K562 (cell line): ENCODE measurements around the gene ANXA4. TPM values are rescaled to one million over a fixed set of nuclear protein-coding genes. Genes with fewer than 3 reads are reported as not detected.

Experiments
- BCLAF1 ChIP-seq, 2 experiments: fragments of 450-650 bp in 1 of 2; IDR thresholded peaks; 2 replicates each; pipeline ENCODE4 v1.6.1; 2011 to 2017; ENCODE audit warnings: low read depth in 2 of 2, antibody characterized with exemption in 1 of 2, borderline replicate concordance in 1 of 2, low read length in 1 of 2, mild to moderate bottlenecking in 1 of 2, mixed read lengths in 1 of 2; ENCODE audit not compliant: control insufficient read depth in 1 of 2
- CBFA2T2 ChIP-seq: fragments of 450-650 bp; conservative IDR thresholded peaks from 2 replicates; pipeline ENCODE4 v1.6.1; 2017; ENCODE audit warnings: mild to moderate bottlenecking
- DNMT1 ChIP-seq: fragments of 450-650 bp; IDR thresholded peaks from 2 replicates; pipeline ENCODE4 v1.6.1; 2016; ENCODE audit warnings: antibody characterized with exemption, mild to moderate bottlenecking
- ELF4 ChIP-seq: fragments of 450-650 bp; formaldehyde crosslinking; IDR thresholded peaks from 2 replicates; pipeline ENCODE4 v1.4.0; 2022; ENCODE audit warnings: missing genetic modification characterization
- HOXB6 ChIP-seq: fragments of 250-450 bp; sonication (Bioruptor Pico); IDR thresholded peaks from 2 replicates; pipeline ENCODE4 v1.5.1; 2022; ENCODE audit warnings: mild to moderate bottlenecking, borderline replicate concordance
- LEF1 ChIP-seq: fragments of 450-650 bp; IDR thresholded peaks from 2 replicates; pipeline ENCODE4 v1.6.1; 2016; ENCODE audit warnings: mild to moderate bottlenecking
- POLR2AphosphoS5 ChIP-seq: IDR thresholded peaks from 2 replicates; pipeline ENCODE4 v1.6.1; 2011; ENCODE audit warnings: mild to moderate bottlenecking, low read depth, low read length, moderate library complexity; ENCODE audit not compliant: control insufficient read depth, insufficient read depth
- SETDB1 ChIP-seq: IDR thresholded peaks from one replicate; pipeline ENCODE4 v1.6.1; 2012; ENCODE audit warnings: low read length, control low read depth, inconsistent platforms
- SMAD3 ChIP-seq: fragments of 450-650 bp; formaldehyde crosslinking; conservative IDR thresholded peaks from 2 replicates; pipeline ENCODE4 v1.4.0; 2020; ENCODE audit warnings: mild to moderate bottlenecking
- SOX6 ChIP-seq: fragments of 450-650 bp; IDR thresholded peaks from 2 replicates; pipeline ENCODE4 v1.6.1; 2014; ENCODE audit warnings: mild to moderate bottlenecking
- SREBF2 ChIP-seq: sonication (generic); formaldehyde crosslinking; IDR thresholded peaks from 2 replicates; pipeline ENCODE4 v1.4.0; 2020; ENCODE audit warnings: mild to moderate bottlenecking, missing genetic modification reagents
- STAG1 ChIP-seq: sonication (generic); formaldehyde crosslinking; IDR thresholded peaks from 2 replicates; pipeline ENCODE4 v1.5.0; 2020; ENCODE audit warnings: missing genetic modification reagents, borderline replicate concordance
- ZNF121 ChIP-seq: sonication (generic); formaldehyde crosslinking; conservative IDR thresholded peaks from 2 replicates; pipeline ENCODE4 v1.8.0; 2022; ENCODE audit warnings: missing genetic modification reagents
- ZNF263 ChIP-seq: sonication (generic); formaldehyde crosslinking; IDR thresholded peaks from 2 replicates; pipeline ENCODE4 v1.8.0; 2022; ENCODE audit warnings: mild to moderate bottlenecking, missing genetic modification reagents, borderline replicate concordance
- ZNF3 ChIP-seq: fragments of 250-450 bp; sonication (Bioruptor Pico); IDR thresholded peaks from 2 replicates; pipeline ENCODE4 v1.5.0; 2021; ENCODE audit warnings: mild to moderate bottlenecking, moderate library complexity
- ZNF384 ChIP-seq: IDR thresholded peaks from 2 replicates; pipeline ENCODE4 v1.6.1; 2012; ENCODE audit warnings: low read depth, low read length, improper control_type of control experiment
- polyA plus RNA-seq, 8 experiments: library from polyadenylated mRNA; depleted of rRNA in 4 of 8; stranded (reverse) in 5 of 8; unstranded in 3 of 8; fragments of >200 nt; fragmentation: Nextera tagmentation in 2 of 8; fragmentation: Illumina TruSeq in 1 of 8; extraction: Ambion mirVana in 2 of 8; extraction: Trizol in 1 of 8; gene quantifications; 2 replicates each; pipeline versions ENCODE4 v1.2.1 to v1.2.3, GENCODE V29; 2011 to 2014; ENCODE audit warnings: inconsistent platforms in 1 of 8, missing spikeins in 1 of 8
- total RNA-seq, 7 experiments: library from RNA; depleted of rRNA in 6 of 7; stranded (reverse); fragments of >200 nt in 6 of 7; fragmentation: Illumina TruSeq in 2 of 7; extraction: Trizol in 2 of 7; gene quantifications; 2 replicates each; pipeline versions ENCODE4 v1.2.1 to v1.2.3, GENCODE V29; 2011 to 2021; ENCODE audit warnings: low replicate concordance in 1 of 7
- TF ChIP-seq, protein P1 (sequence below): sonication (generic); formaldehyde crosslinking; IDR thresholded peaks from 2 replicates; pipeline ENCODE4 v1.8.0; 2023; ENCODE audit warnings: mild to moderate bottlenecking, missing genetic modification reagents
- TF ChIP-seq, protein P2 (sequence below): sonication (generic); formaldehyde crosslinking; IDR thresholded peaks from 2 replicates; pipeline ENCODE4 v1.8.0; 2022; ENCODE audit warnings: mild to moderate bottlenecking, missing genetic modification reagents
- TF ChIP-seq, protein P3 (sequence below): fragments of 250-450 bp; sonication (Bioruptor Pico); IDR thresholded peaks from 2 replicates; pipeline ENCODE4 v1.5.0; 2021; ENCODE audit warnings: mild to moderate bottlenecking, moderate library complexity

Gene ANXA4
- total and polyA plus RNA-seq, 9 of the 15 experiments (the other 6 are each of a cell fraction or from before 2014, with no cell fraction given): 3.4 to 13.6 (median 11.6) TPM

- no peak for TF ChIP-seq CBFA2T2
- no peak for TF ChIP-seq HOXB6 (CRISPR knock-in tag)
- no peak for TF ChIP-seq SETDB1
- TF ChIP-seq ELF4 (CRISPR knock-in tag): no peak
- TF ChIP-seq DNMT1: no peak
- no peak for TF ChIP-seq STAG1
- no peak for TF ChIP-seq POLR2AphosphoS5
- TF ChIP-seq, protein P1, sequence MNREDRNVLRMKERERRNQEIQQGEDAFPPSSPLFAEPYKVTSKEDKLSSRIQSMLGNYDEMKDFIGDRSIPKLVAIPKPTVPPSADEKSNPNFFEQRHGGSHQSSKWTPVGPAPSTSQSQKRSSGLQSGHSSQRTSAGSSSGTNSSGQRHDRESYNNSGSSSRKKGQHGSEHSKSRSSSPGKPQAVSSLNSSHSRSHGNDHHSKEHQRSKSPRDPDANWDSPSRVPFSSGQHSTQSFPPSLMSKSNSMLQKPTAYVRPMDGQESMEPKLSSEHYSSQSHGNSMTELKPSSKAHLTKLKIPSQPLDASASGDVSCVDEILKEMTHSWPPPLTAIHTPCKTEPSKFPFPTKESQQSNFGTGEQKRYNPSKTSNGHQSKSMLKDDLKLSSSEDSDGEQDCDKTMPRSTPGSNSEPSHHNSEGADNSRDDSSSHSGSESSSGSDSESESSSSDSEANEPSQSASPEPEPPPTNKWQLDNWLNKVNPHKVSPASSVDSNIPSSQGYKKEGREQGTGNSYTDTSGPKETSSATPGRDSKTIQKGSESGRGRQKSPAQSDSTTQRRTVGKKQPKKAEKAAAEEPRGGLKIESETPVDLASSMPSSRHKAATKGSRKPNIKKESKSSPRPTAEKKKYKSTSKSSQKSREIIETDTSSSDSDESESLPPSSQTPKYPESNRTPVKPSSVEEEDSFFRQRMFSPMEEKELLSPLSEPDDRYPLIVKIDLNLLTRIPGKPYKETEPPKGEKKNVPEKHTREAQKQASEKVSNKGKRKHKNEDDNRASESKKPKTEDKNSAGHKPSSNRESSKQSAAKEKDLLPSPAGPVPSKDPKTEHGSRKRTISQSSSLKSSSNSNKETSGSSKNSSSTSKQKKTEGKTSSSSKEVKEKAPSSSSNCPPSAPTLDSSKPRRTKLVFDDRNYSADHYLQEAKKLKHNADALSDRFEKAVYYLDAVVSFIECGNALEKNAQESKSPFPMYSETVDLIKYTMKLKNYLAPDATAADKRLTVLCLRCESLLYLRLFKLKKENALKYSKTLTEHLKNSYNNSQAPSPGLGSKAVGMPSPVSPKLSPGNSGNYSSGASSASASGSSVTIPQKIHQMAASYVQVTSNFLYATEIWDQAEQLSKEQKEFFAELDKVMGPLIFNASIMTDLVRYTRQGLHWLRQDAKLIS (CRISPR knock-in tag): no peak
- no peak for TF ChIP-seq BCLAF1 (IDR thresholded peaks at IDR 0.05; ENCODE audit: borderline replicate concordance in 1 of 2, control insufficient read depth in 1 of 2, low read depth in 2 of 2, low read length in 1 of 2)
- no peak for TF ChIP-seq SMAD3 (CRISPR knock-in tag)
- no peak for TF ChIP-seq LEF1
- no peak for TF ChIP-seq ZNF384
- no peak for TF ChIP-seq SREBF2 (CRISPR knock-in tag)
- TF ChIP-seq SOX6: 0 out of 2 replicates have a peak, but pooled peaks have one; percentile 55
- TF ChIP-seq, protein P2, sequence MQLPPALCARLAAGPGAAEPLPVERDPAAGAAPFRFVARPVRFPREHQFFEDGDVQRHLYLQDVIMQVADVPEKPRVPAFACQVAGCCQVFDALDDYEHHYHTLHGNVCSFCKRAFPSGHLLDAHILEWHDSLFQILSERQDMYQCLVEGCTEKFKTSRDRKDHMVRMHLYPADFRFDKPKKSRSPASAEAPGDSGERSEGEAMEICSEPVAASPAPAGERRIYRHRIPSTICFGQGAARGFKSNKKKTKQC (CRISPR knock-in tag): no peak
- TF ChIP-seq ZNF263 (CRISPR knock-in tag): no peak
- TF ChIP-seq, protein P3, sequence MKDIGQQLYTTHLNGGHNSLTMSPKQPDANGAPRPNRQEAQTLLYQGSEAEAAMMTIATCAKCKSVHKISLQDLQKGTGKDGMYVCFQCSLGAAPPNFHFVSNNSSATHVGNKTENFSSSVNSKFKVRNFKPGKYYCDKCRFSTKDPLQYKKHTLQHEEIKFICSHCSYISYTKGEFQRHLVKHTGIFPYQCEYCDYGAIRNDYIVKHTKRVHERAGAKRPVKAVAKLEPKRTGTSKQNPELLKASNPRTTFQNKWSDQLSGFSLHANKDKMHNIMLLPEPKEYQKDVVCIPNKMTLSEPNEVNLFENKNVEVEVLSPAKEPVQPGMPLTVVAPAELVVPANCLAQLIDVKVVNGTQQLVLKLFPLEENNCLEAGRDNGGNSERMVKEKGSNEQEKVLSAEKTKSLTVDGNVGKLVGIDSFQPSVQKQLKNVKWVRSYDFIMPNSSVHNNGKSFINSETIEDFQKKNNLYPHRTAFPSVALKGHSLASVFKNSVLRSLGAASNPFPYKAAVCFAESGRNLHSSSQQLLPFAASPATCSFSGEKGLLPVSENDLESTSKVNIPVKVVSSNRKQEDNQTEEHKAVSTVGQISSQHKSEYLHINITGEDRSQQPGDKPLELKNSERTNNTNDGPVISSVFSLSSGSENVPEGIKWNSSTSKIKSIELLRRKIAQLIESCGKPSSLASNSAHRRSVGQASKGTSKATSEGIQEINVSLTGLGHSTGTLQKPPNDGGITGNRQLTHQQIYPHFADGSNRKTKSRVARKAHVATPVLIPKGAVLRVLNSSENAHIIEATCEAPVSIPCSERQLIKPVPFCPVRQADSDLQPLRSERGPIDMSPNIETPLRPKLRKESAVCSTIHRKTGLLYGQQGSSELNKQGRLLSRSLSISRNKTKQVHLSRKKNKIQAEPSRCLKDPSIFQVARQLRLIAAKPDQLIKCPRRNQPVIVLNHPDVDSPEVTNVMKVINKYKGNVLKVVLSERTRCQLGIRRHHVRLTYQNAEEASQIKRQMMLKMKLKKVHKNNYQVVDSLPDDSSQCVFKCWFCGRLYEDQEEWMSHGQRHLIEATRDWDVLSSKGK: no peak
- peak; percentile 51; the same call in 1 of the 2 replicates for TF ChIP-seq ZNF121 (CRISPR knock-in tag)
- no peak for TF ChIP-seq ZNF3
These were observed 1.9 kb downstream of the ANXA4 start (continued) for GRCh38 chr2:69743847-69744264.
